Measurements from ENCODE around the gene CPLX1. TPM values are rescaled to one million over a fixed set of nuclear protein-coding genes. Genes with fewer than 3 reads are reported as not detected.

Gene CPLX1
- total RNA-seq, 1 experiment from 2014 or later = 2.7 TPM

- POLR2A ChIA-PET = no interaction called here
- TF ChIP-seq, protein P1, sequence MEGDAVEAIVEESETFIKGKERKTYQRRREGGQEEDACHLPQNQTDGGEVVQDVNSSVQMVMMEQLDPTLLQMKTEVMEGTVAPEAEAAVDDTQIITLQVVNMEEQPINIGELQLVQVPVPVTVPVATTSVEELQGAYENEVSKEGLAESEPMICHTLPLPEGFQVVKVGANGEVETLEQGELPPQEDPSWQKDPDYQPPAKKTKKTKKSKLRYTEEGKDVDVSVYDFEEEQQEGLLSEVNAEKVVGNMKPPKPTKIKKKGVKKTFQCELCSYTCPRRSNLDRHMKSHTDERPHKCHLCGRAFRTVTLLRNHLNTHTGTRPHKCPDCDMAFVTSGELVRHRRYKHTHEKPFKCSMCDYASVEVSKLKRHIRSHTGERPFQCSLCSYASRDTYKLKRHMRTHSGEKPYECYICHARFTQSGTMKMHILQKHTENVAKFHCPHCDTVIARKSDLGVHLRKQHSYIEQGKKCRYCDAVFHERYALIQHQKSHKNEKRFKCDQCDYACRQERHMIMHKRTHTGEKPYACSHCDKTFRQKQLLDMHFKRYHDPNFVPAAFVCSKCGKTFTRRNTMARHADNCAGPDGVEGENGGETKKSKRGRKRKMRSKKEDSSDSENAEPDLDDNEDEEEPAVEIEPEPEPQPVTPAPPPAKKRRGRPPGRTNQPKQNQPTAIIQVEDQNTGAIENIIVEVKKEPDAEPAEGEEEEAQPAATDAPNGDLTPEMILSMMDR (IDR thresholded peaks at IDR 0.05; ENCODE audit: unreplicated experiment) = no peak
- Mint-ChIP-seq H3K9me3 (ENCODE audit: unreplicated experiment) (no peaks in the 10 kb centered on the region), H3K36me3 (ENCODE audit: insufficient read depth, unreplicated experiment) (no peaks in the 10 kb centered on the region), H3K4me1 (ENCODE audit: insufficient read depth, unreplicated experiment) (no peaks in the 10 kb centered on the region), H3K27me3 (ENCODE audit: insufficient read depth, unreplicated experiment) (no peaks in the 10 kb centered on the region), H3K27ac (ENCODE audit: low read depth, unreplicated experiment) (no peak overlapping the region), H3K4me3 (ENCODE audit: unreplicated experiment) (no peak overlapping the region)
- intact Hi-C loops (cut with micrococcal nuclease) = no loop called here
- no peak for DNase-seq (ENCODE audit: unreplicated experiment)
- no TSS peak for BruUV-seq (replicated peaks)
- CTCF ChIA-PET = no interaction called here
Observed at GRCh38 chr4:790466-790820, 35.5 kb downstream of the CPLX1 start.

DNA sequence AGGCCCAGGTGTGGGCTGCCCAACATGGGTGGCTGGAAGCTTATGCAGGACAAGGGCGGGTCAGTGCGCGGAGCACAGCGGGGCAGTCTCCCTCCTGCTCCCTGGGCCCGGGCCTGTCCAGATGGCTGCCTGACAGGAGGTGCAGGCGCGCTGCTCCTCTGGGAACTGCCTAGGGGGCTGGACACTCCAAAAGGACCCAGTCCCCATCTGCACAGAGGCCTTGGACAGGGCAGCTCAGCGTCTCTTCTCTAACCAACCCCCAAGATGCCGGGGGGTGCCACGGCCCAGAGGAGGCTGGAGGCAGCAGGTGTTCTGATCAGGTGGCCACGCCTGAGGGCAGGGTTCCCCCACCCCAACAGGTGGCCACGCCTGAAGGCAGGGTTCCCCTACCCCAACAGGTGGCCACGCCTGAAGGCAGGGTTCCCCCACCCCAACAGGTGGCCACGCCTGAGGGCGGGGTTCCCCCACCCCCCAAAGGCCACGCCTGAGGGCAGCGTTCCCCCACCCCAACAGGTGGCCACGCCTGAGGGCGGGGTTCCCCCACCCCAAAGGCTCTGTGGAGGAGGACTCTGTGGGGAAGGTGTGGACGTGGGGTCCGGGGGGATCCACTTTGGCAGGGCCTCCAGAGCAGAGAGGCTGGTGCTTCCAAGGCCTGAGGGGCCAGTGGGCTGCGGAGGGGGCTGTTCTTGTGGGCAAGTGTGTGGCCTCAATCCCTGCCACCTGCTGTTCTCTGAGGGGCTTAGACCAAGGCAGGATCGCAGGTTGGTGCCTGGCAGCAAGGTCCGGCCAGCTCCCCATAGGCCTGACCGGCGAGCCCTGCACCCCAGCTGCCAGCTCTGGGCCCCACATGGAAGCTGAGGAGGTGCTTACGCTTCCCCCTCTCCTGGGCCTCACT lies 36.1 kb downstream of the CPLX1 start:
- DNase-seq (ENCODE audit: unreplicated experiment) = no peak
- H3K27ac Mint-ChIP-seq (ENCODE audit: low read depth, unreplicated experiment) = no peak overlapping the region
- H3K27me3 Mint-ChIP-seq (ENCODE audit: insufficient read depth, unreplicated experiment) = no peaks in the 10 kb centered on the region
- intact Hi-C loops (cut with micrococcal nuclease) = no loop called here
- no peaks in the 10 kb centered on the region for H3K4me1 Mint-ChIP-seq (ENCODE audit: insufficient read depth, unreplicated experiment)
- no peaks in the 10 kb centered on the region for H3K9me3 Mint-ChIP-seq (ENCODE audit: unreplicated experiment)
- ChIA-PET CTCF (no interaction called here), POLR2A (no interaction called here)
- TF ChIP-seq, protein P1 (IDR thresholded peaks at IDR 0.05; ENCODE audit: unreplicated experiment) = no peak
- H3K4me3 Mint-ChIP-seq (ENCODE audit: unreplicated experiment) = no peak overlapping the region
- H3K36me3 Mint-ChIP-seq (ENCODE audit: insufficient read depth, unreplicated experiment) = no peaks in the 10 kb centered on the region
- no TSS peak for BruUV-seq (replicated peaks)

DNA sequence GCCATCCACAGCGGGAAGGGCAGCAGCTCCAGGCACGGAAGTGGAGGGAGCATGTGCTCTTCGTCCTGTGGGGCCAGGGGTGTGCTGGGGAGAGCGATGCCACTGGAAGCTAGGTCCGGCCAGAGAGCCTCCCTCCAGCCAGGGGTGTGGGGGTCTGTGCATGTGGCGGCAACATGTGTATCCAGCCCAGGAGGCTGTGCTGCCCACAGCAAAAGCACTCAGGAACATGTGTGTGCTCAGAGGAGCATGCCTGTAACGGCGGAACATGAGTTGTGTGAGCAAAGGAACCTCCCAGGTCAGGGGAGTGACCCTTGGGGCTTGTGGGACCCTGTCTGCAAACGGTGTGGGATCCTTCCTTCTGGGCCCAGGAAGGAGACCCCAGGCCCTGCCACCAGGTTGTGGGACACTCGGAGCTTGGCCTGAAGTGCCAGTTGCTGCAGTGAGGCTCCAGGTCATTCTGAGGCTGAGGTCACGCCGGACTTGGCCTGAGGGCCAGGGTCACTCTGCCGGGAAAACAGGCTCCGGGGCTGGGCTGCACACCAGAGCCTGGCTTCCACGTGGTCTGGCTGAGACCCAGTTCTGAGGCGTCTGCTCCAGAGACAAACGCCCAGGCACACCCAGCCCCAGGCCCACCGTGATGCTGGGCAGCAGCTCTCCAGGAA lies 37.2 kb downstream of the CPLX1 start:
- Mint-ChIP-seq H3K27ac (ENCODE audit: low read depth, unreplicated experiment) (no peak overlapping the region), H3K4me3 (ENCODE audit: unreplicated experiment) (no peak overlapping the region), H3K9me3 (ENCODE audit: unreplicated experiment) (no peaks in the 10 kb centered on the region), H3K4me1 (ENCODE audit: insufficient read depth, unreplicated experiment) (no peaks in the 10 kb centered on the region), H3K27me3 (ENCODE audit: insufficient read depth, unreplicated experiment) (no peaks in the 10 kb centered on the region), H3K36me3 (ENCODE audit: insufficient read depth, unreplicated experiment) (no peaks in the 10 kb centered on the region)
- ChIA-PET POLR2A (no interaction called here), CTCF (no interaction called here)
- TF ChIP-seq, protein P1 (IDR thresholded peaks at IDR 0.05; ENCODE audit: unreplicated experiment) = no peak
- intact Hi-C loops (cut with micrococcal nuclease) = no loop called here
- DNase-seq (ENCODE audit: unreplicated experiment) = no peak
- BruUV-seq (replicated peaks) = no TSS peak

DNA sequence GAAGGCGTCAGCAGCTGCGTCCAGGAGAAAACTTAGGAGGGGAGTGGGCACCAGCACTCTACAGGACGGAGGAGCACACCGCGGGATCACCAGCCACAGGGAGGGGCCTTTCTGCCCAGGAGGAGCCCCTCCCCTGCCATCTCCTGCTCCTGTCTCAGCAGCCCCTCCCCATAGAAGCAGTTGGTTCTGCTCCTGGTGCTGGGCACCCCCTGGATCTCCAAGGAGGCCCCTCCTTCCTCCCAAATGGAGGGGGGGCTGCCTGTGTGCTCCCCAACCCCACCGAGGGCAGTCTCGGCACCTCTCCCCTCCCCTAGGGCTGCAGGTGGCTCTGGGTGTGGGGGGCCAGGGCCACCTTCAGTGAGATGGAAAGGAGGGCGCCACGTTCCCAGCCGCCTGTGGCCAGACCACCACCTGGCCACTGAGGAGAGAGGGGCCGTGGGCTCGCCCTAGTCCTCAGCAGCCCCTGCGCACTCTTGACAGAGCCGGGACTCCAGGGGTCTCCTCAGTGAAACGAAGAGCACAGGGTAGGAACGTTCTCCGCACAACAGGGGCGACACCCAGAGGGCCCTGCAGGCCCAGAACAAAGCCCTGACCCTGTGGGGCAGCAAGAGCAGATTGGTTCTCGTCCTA lies 37.8 kb downstream of the CPLX1 start:
- Mint-ChIP-seq H3K27ac (ENCODE audit: low read depth, unreplicated experiment) (no peak overlapping the region), H3K4me1 (ENCODE audit: insufficient read depth, unreplicated experiment) (no peaks in the 10 kb centered on the region), H3K9me3 (ENCODE audit: unreplicated experiment) (no peaks in the 10 kb centered on the region), H3K36me3 (ENCODE audit: insufficient read depth, unreplicated experiment) (no peaks in the 10 kb centered on the region), H3K27me3 (ENCODE audit: insufficient read depth, unreplicated experiment) (no peaks in the 10 kb centered on the region), H3K4me3 (ENCODE audit: unreplicated experiment) (no peak overlapping the region)
- no peak for DNase-seq (ENCODE audit: unreplicated experiment)
- TF ChIP-seq, protein P1 (IDR thresholded peaks at IDR 0.05; ENCODE audit: unreplicated experiment) = no peak
- POLR2A ChIA-PET = no interaction called here
- intact Hi-C loops (cut with micrococcal nuclease) = no loop called here
- CTCF ChIA-PET = no interaction called here
- no TSS peak for BruUV-seq (replicated peaks)

Data from MCF 10A (cell line).